ENCODE measurements around the gene SHQ1. TPM values are rescaled to one million over a fixed set of nuclear protein-coding genes. Genes with fewer than 3 reads are reported as not detected.
A peak's percentile ranks its signal among the peaks of the same experiment; 100 is the strongest.

SHQ1 gene
- total and polyA plus RNA-seq, 12 donors, result 7.2 to 26.4 (median 15.1) TPM

DNA sequence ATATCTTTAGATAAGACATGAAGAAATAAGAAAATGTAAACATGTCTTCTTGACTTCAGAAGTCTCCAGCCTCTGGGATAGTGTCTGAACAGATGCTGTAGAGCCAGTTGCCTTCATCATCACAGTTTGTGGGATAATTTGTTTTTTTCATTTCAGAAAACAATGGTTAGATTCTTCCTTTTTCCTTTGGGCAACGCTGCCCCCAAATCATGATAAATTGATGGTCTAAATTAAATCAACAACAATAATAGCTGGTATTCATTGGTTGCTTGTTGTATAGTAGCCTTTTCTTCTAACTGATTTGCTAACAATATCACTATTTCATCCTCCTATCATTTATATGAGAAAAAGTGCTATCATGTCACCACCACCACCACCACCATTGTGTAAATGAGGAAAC lies 12.6 kb upstream of the SHQ1 start:
- H3K27me3 ChIP-seq, result no peaks in the 10 kb centered on the region
- DNase-seq, result no peak
- H3K36me3 ChIP-seq (replicated peaks in 1 of 2), result no peaks in the 10 kb centered on the region
- WGBS, 4 donors, result 68 to 78% (median 74%) methylated on average over 1 of the region's 1 CpG
- TF ChIP-seq, protein P1, sequence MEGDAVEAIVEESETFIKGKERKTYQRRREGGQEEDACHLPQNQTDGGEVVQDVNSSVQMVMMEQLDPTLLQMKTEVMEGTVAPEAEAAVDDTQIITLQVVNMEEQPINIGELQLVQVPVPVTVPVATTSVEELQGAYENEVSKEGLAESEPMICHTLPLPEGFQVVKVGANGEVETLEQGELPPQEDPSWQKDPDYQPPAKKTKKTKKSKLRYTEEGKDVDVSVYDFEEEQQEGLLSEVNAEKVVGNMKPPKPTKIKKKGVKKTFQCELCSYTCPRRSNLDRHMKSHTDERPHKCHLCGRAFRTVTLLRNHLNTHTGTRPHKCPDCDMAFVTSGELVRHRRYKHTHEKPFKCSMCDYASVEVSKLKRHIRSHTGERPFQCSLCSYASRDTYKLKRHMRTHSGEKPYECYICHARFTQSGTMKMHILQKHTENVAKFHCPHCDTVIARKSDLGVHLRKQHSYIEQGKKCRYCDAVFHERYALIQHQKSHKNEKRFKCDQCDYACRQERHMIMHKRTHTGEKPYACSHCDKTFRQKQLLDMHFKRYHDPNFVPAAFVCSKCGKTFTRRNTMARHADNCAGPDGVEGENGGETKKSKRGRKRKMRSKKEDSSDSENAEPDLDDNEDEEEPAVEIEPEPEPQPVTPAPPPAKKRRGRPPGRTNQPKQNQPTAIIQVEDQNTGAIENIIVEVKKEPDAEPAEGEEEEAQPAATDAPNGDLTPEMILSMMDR (IDR thresholded peaks at IDR 0.05), result no peak
- TF ChIP-seq POLR2A (IDR thresholded peaks at IDR 0.05), result no peak
- no peak overlapping the region for H3K27ac ChIP-seq
- intact Hi-C loops (cut with DNase I), result no loop called here
- H3K9me3 ChIP-seq (replicated peaks in 1 of 3), result no peaks in the 10 kb centered on the region
- no peaks in the 10 kb centered on the region for H3K4me1 ChIP-seq (replicated peaks in 1 of 2)
- no peak overlapping the region for H3K4me3 ChIP-seq

GRCh38 chr3:72860053-72860452 lies 11.8 kb upstream of the SHQ1 start:
- no peaks in the 10 kb centered on the region for H3K36me3 ChIP-seq (replicated peaks in 1 of 2)
- H3K27ac ChIP-seq, result no peak overlapping the region
- intact Hi-C loops (cut with DNase I), result no loop called here
- no peak for TF ChIP-seq POLR2A (IDR thresholded peaks at IDR 0.05)
- TF ChIP-seq, protein P1 (IDR thresholded peaks at IDR 0.05), result no peak
- no peaks in the 10 kb centered on the region for H3K4me1 ChIP-seq (replicated peaks in 1 of 2)
- DNase-seq, result no peak
- no peaks in the 10 kb centered on the region for H3K9me3 ChIP-seq (replicated peaks in 1 of 3)
- H3K27me3 ChIP-seq, result no peaks in the 10 kb centered on the region
- 81 to 89% (median 82%) methylated on average over 5 of the region's 5 CpGs for WGBS, 4 donors
- no peak overlapping the region for H3K4me3 ChIP-seq

GRCh38 chr3:72855001-72855400 lies 6.8 kb upstream of the SHQ1 start:
- Histone ChIP-seq H3K4me3 (no peak overlapping the region), H3K27ac (no peak overlapping the region), H3K36me3 (replicated peaks in 1 of 2) (no peaks in the 10 kb centered on the region), H3K27me3 (no peaks in the 10 kb centered on the region), H3K9me3 (replicated peaks in 1 of 3) (no peaks in the 10 kb centered on the region), H3K4me1 (replicated peaks in 1 of 2) (peaks cover 0 to 3% of the 10 kb centered on the region in 2 donors)
- TF ChIP-seq, protein P1 (IDR thresholded peaks at IDR 0.05), result no peak
- no peak for TF ChIP-seq POLR2A (IDR thresholded peaks at IDR 0.05)
- intact Hi-C loops (cut with DNase I), result loop anchor here in 1 of 2 donors (10.0 kb wide), 1 partner anchor 230 kb away; no protein-coding TSS in a partner anchor
- 59 to 71% (median 65%) methylated on average over 7 of the region's 7 CpGs for WGBS, 4 donors
- no peak for DNase-seq

DNA sequence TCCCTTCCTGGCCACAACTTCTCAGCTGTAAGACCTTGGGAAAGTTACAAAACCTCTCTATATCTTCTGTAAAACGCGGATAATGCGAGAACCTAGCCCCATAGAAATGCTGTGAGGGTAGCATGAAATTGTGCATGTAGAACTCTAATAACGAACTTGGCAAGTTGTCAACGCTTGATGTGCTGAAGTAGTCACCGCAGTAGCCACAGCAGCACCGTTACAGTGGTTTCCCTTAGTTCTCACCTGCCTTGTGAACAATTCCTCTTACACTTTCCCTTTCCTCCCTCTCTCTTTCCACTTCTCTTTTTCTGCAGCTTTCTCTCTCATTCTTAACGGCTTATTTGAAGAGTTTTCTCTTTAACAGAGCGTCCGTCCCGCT lies 447 bp upstream of the SHQ1 start:
- Histone ChIP-seq H3K9me3 (replicated peaks in 1 of 3) (no peaks in the 10 kb centered on the region), H3K36me3 (replicated peaks in 1 of 2) (no peaks in the 10 kb centered on the region), H3K27me3 (no peaks in the 10 kb centered on the region), H3K27ac (peak overlapping the region in 1 of 5 donors; percentile 94), H3K4me1 (replicated peaks in 1 of 2) (peaks cover 10 to 36% of the 10 kb centered on the region in 2 donors), H3K4me3 (peak overlapping the region in 2 of 4 donors; percentile 79 to 91)
- no peak for TF ChIP-seq POLR2A (IDR thresholded peaks at IDR 0.05)
- TF ChIP-seq, protein P1 (IDR thresholded peaks at IDR 0.05), result no peak
- 1 to 2% (median 1%) methylated on average over 11 of the region's 11 CpGs for WGBS, 4 donors
- DNase-seq, result peak in 2 of 7 donors; percentile 21 to 22
- intact Hi-C loops (cut with DNase I), result loop anchor here in 1 of 2 donors (10.0 kb wide), 1 partner anchor 236 kb away; no protein-coding TSS in a partner anchor
